SH-SY5Y (cell line): ENCODE results near the gene PUM1.

Source experiments
- GATA2 ChIP-seq: IDR thresholded peaks from 2 replicates; pipeline ENCODE4 v1.6.1; 2011; ENCODE audit warnings: mild to moderate bottlenecking, low read depth, low read length
- GATA3 ChIP-seq: IDR thresholded peaks from 2 replicates; pipeline ENCODE4 v1.6.1; 2011; ENCODE audit warnings: low read depth, mild to moderate bottlenecking, low read length, moderate library complexity

- TF ChIP-seq GATA2: no peak
- TF ChIP-seq GATA3: no peak
These were observed 29.9 kb upstream of the PUM1 start for GRCh38 chr1:31095298-31095981.
